Body of pancreas (tissue), 4 donors: Measurements from ENCODE around the gene RAB30.

Experiments
- CTCF ChIP-seq, 7 experiments: fragments of 450-650 bp in 4 of 7; fragments of 200-600 bp in 3 of 7; sonication (generic) in 3 of 7; IDR thresholded peaks; one replicate each; pipeline ENCODE4 v1.5.1; 2016 to 2019; ENCODE audit warnings: antibody characterized with exemption in 7 of 7
- POLR2A ChIP-seq, 3 donors: fragments of 450-650 bp; IDR thresholded peaks; one replicate each; pipeline ENCODE4 v1.6.1; 2016; ENCODE audit warnings: antibody characterized with exemption in 3 of 3, mild to moderate bottlenecking in 2 of 3

GRCh38 chr11:83060965-83061364 is 10.7 kb downstream of the RAB30 start:
- TF ChIP-seq CTCF (IDR thresholded peaks at IDR 0.05) (no peak), POLR2A (IDR thresholded peaks at IDR 0.05) (no peak)
